ENCODE measurements around the gene RPS6KA2. TPM values are rescaled to one million over a fixed set of nuclear protein-coding genes. Genes with fewer than 3 reads are reported as not detected.

Gene RPS6KA2
- total RNA-seq, 1 experiment from 2014 or later = 4.1 TPM

GRCh38 chr6:166589786-166590574 is 37.1 kb downstream of the RPS6KA2 start:
- TF ChIP-seq, protein P1, sequence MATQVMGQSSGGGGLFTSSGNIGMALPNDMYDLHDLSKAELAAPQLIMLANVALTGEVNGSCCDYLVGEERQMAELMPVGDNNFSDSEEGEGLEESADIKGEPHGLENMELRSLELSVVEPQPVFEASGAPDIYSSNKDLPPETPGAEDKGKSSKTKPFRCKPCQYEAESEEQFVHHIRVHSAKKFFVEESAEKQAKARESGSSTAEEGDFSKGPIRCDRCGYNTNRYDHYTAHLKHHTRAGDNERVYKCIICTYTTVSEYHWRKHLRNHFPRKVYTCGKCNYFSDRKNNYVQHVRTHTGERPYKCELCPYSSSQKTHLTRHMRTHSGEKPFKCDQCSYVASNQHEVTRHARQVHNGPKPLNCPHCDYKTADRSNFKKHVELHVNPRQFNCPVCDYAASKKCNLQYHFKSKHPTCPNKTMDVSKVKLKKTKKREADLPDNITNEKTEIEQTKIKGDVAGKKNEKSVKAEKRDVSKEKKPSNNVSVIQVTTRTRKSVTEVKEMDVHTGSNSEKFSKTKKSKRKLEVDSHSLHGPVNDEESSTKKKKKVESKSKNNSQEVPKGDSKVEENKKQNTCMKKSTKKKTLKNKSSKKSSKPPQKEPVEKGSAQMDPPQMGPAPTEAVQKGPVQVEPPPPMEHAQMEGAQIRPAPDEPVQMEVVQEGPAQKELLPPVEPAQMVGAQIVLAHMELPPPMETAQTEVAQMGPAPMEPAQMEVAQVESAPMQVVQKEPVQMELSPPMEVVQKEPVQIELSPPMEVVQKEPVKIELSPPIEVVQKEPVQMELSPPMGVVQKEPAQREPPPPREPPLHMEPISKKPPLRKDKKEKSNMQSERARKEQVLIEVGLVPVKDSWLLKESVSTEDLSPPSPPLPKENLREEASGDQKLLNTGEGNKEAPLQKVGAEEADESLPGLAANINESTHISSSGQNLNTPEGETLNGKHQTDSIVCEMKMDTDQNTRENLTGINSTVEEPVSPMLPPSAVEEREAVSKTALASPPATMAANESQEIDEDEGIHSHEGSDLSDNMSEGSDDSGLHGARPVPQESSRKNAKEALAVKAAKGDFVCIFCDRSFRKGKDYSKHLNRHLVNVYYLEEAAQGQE (IDR thresholded peaks at IDR 0.05; ENCODE audit: insufficient read depth in 1 of 2, low read depth in 2 of 2, low read length in 1 of 2) = no peak
- no peak for TF ChIP-seq POLR2AphosphoS5 (IDR thresholded peaks at IDR 0.05; ENCODE audit: low read depth, low read length)
- TF ChIP-seq, protein P2, sequence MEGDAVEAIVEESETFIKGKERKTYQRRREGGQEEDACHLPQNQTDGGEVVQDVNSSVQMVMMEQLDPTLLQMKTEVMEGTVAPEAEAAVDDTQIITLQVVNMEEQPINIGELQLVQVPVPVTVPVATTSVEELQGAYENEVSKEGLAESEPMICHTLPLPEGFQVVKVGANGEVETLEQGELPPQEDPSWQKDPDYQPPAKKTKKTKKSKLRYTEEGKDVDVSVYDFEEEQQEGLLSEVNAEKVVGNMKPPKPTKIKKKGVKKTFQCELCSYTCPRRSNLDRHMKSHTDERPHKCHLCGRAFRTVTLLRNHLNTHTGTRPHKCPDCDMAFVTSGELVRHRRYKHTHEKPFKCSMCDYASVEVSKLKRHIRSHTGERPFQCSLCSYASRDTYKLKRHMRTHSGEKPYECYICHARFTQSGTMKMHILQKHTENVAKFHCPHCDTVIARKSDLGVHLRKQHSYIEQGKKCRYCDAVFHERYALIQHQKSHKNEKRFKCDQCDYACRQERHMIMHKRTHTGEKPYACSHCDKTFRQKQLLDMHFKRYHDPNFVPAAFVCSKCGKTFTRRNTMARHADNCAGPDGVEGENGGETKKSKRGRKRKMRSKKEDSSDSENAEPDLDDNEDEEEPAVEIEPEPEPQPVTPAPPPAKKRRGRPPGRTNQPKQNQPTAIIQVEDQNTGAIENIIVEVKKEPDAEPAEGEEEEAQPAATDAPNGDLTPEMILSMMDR (IDR thresholded peaks at IDR 0.05) = no peak
- no peak for TF ChIP-seq TCF7L2 (IDR thresholded peaks at IDR 0.05; ENCODE audit: low read depth, low read length)
- no peak for TF ChIP-seq SIN3A (IDR thresholded peaks at IDR 0.05; ENCODE audit: borderline replicate concordance, insufficient read depth, low read depth, low read length)
- H3K27me3 ChIP-seq (ENCODE audit: control insufficient read depth, insufficient read depth, low read length) = no peaks in the 10 kb centered on the region; the same call in 1 of the 2 replicates
- no peak overlapping the region for H3K4me3 ChIP-seq (ENCODE audit: low read depth in 2 of 2, low read length in 2 of 2)
- ATAC-seq (no peak), DNase-seq (ENCODE audit: low read depth, low spot score) (no peak)
- no peaks in the 10 kb centered on the region for H3K4me1 ChIP-seq (ENCODE audit: control insufficient read depth, insufficient read depth, low read length)
- H3K9me3 ChIP-seq (ENCODE audit: control insufficient read depth, insufficient read depth, low read depth, low read length) = no peaks in the 10 kb centered on the region
- CTCF ChIA-PET = no interaction called here
- BruUV-seq (replicated peaks) = no TSS peak
- H3K36me3 ChIP-seq (ENCODE audit: control insufficient read depth, insufficient read depth, low read length) = no peaks in the 10 kb centered on the region
- intact Hi-C loops (cut with micrococcal nuclease; ENCODE audit: unreplicated experiment) (no loop called here), in situ Hi-C loops (cut with HindIII; ENCODE audit: low pct_unique_long_range_greater_than_20kb, low sequenced_read_pairs) (no loop called here)
- no peak overlapping the region for H3K27ac ChIP-seq (ENCODE audit: low read length)
- POLR2A ChIA-PET = no interaction called here

DNA sequence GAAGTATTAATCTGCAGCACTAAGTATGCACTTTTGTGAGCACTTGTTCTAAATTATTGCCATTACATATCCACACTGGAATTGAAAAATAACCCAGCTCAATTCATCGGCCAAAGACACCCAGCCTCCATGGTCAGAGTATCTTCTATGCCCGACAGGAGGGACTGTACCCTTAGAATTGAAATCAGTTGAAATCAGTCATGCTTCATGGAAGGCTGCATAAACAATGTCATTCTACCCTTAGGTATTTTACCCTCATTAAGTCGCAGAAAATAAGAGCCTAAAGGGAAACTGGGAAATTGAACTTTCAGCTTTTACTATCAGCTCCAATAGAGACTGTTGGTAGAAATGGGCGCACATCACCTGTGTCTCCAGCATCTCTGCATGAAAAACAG is 37.7 kb downstream of the RPS6KA2 start:
- TF ChIP-seq, protein P1 (IDR thresholded peaks at IDR 0.05; ENCODE audit: insufficient read depth in 1 of 2, low read depth in 2 of 2, low read length in 1 of 2) = no peak
- TF ChIP-seq TCF7L2 (IDR thresholded peaks at IDR 0.05; ENCODE audit: low read depth, low read length) = no peak
- TF ChIP-seq SIN3A (IDR thresholded peaks at IDR 0.05; ENCODE audit: borderline replicate concordance, insufficient read depth, low read depth, low read length) = no peak
- TF ChIP-seq POLR2AphosphoS5 (IDR thresholded peaks at IDR 0.05; ENCODE audit: low read depth, low read length) = no peak
- TF ChIP-seq, protein P2 (IDR thresholded peaks at IDR 0.05) = no peak
- in situ Hi-C loops (cut with HindIII; ENCODE audit: low pct_unique_long_range_greater_than_20kb, low sequenced_read_pairs) = no loop called here
- ChIA-PET POLR2A (no interaction called here), CTCF (no interaction called here)
- no peaks in the 10 kb centered on the region for H3K36me3 ChIP-seq (ENCODE audit: control insufficient read depth, insufficient read depth, low read length)
- no peak overlapping the region for H3K27ac ChIP-seq (ENCODE audit: low read length)
- DNase-seq (ENCODE audit: low read depth, low spot score) (no peak), ATAC-seq (no peak)
- no peaks in the 10 kb centered on the region for H3K9me3 ChIP-seq (ENCODE audit: control insufficient read depth, insufficient read depth, low read depth, low read length)
- no peaks in the 10 kb centered on the region; the same call in 1 of the 2 replicates for H3K27me3 ChIP-seq (ENCODE audit: control insufficient read depth, insufficient read depth, low read length)
- no TSS peak for BruUV-seq (replicated peaks)
- H3K4me3 ChIP-seq (ENCODE audit: low read depth in 2 of 2, low read length in 2 of 2) = no peak overlapping the region
- intact Hi-C loops (cut with micrococcal nuclease; ENCODE audit: unreplicated experiment) = no loop called here
- no peaks in the 10 kb centered on the region for H3K4me1 ChIP-seq (ENCODE audit: control insufficient read depth, insufficient read depth, low read length)

Data from Panc1 (cell line).